ENCODE data around the gene DYRK1A.

DYRK1A gene

GRCh38 chr21:37550618-37551330 lies 184.2 kb downstream of the DYRK1A start:
- in situ Hi-C loops (cut with HindIII; ENCODE audit: low pct_ligation_motif_present, low pct_unique_long_range_greater_than_20kb, low sequenced_read_pairs): no loop called here
- no peak for DNase-seq

- in situ Hi-C loops (cut with HindIII; ENCODE audit: low pct_ligation_motif_present, low pct_unique_long_range_greater_than_20kb, low sequenced_read_pairs): no loop called here
- no peak for DNase-seq
Measured at GRCh38 chr21:37551331-37551992, 184.9 kb downstream of the DYRK1A start.

- in situ Hi-C loops (cut with HindIII; ENCODE audit: low pct_ligation_motif_present, low pct_unique_long_range_greater_than_20kb, low sequenced_read_pairs): no loop called here
- peak; percentile 9 for DNase-seq
Measured at GRCh38 chr21:37551993-37552355, 185.4 kb downstream of the DYRK1A start.

- in situ Hi-C loops (cut with HindIII; ENCODE audit: low pct_ligation_motif_present, low pct_unique_long_range_greater_than_20kb, low sequenced_read_pairs): no loop called here
- no peak for DNase-seq
Measured at GRCh38 chr21:37552496-37553029, 186.0 kb downstream of the DYRK1A start.

GRCh38 chr21:37553078-37553481 lies 186.5 kb downstream of the DYRK1A start:
- in situ Hi-C loops (cut with HindIII; ENCODE audit: low pct_ligation_motif_present, low pct_unique_long_range_greater_than_20kb, low sequenced_read_pairs): no loop called here

GRCh38 chr21:37554661-37555379 lies 188.2 kb downstream of the DYRK1A start:
- no peak for DNase-seq
- in situ Hi-C loops (cut with HindIII; ENCODE audit: low pct_ligation_motif_present, low pct_unique_long_range_greater_than_20kb, low sequenced_read_pairs): no loop called here

More at GRCh38 chr21:37553078-37553481, 186.5 kb downstream of the DYRK1A start:
- DNase-seq: no peak

GRCh38 chr21:37555672-37556261 lies 189.2 kb downstream of the DYRK1A start:
- in situ Hi-C loops (cut with HindIII; ENCODE audit: low pct_ligation_motif_present, low pct_unique_long_range_greater_than_20kb, low sequenced_read_pairs): no loop called here
- no peak for DNase-seq

- in situ Hi-C loops (cut with HindIII; ENCODE audit: low pct_ligation_motif_present, low pct_unique_long_range_greater_than_20kb, low sequenced_read_pairs): no loop called here
Measured at GRCh38 chr21:37557261-37557950, 190.8 kb downstream of the DYRK1A start.

GRCh38 chr21:37558676-37559211 lies 192.2 kb downstream of the DYRK1A start:
- DNase-seq: no peak
- in situ Hi-C loops (cut with HindIII; ENCODE audit: low pct_ligation_motif_present, low pct_unique_long_range_greater_than_20kb, low sequenced_read_pairs): no loop called here

More at GRCh38 chr21:37557261-37557950, 190.8 kb downstream of the DYRK1A start:
- DNase-seq: peak; percentile 62

- no peak for DNase-seq
Measured at GRCh38 chr21:37560385-37560784, 193.8 kb downstream of the DYRK1A start.

GRCh38 chr21:37561506-37561905 lies 194.9 kb downstream of the DYRK1A start:
- no peak for DNase-seq
- in situ Hi-C loops (cut with HindIII; ENCODE audit: low pct_ligation_motif_present, low pct_unique_long_range_greater_than_20kb, low sequenced_read_pairs): no loop called here

More at GRCh38 chr21:37560385-37560784, 193.8 kb downstream of the DYRK1A start:
- in situ Hi-C loops (cut with HindIII; ENCODE audit: low pct_ligation_motif_present, low pct_unique_long_range_greater_than_20kb, low sequenced_read_pairs): no loop called here

GRCh38 chr21:37561941-37562919 lies 195.7 kb downstream of the DYRK1A start:
- in situ Hi-C loops (cut with HindIII; ENCODE audit: low pct_ligation_motif_present, low pct_unique_long_range_greater_than_20kb, low sequenced_read_pairs): no loop called here
- no peak for DNase-seq

GRCh38 chr21:37562920-37563640 lies 196.5 kb downstream of the DYRK1A start:
- in situ Hi-C loops (cut with HindIII; ENCODE audit: low pct_ligation_motif_present, low pct_unique_long_range_greater_than_20kb, low sequenced_read_pairs): no loop called here
- no peak for DNase-seq

GRCh38 chr21:37563641-37564340 lies 197.2 kb downstream of the DYRK1A start:
- peak; percentile 91 for DNase-seq
- in situ Hi-C loops (cut with HindIII; ENCODE audit: low pct_ligation_motif_present, low pct_unique_long_range_greater_than_20kb, low sequenced_read_pairs): no loop called here

- in situ Hi-C loops (cut with HindIII; ENCODE audit: low pct_ligation_motif_present, low pct_unique_long_range_greater_than_20kb, low sequenced_read_pairs): no loop called here
- DNase-seq: peak; percentile 95
Measured at GRCh38 chr21:37564341-37564923, 197.9 kb downstream of the DYRK1A start.

Data from ACHN (cell line).